NCI-H128 (cell line): ENCODE data around the gene RSAD1.
"Not testable (repeated sequence)": the region's sequence is repeated elsewhere in the genome, so short reads cannot be mapped to it uniquely, and the experiment has no call there.

Experiments
- DNase-seq: peaks from one replicate; lab custom pipeline; 2025; ENCODE audit not compliant: unreplicated experiment; lab: John Stamatoyannopoulos, UW

The RSAD1 gene

DNA sequence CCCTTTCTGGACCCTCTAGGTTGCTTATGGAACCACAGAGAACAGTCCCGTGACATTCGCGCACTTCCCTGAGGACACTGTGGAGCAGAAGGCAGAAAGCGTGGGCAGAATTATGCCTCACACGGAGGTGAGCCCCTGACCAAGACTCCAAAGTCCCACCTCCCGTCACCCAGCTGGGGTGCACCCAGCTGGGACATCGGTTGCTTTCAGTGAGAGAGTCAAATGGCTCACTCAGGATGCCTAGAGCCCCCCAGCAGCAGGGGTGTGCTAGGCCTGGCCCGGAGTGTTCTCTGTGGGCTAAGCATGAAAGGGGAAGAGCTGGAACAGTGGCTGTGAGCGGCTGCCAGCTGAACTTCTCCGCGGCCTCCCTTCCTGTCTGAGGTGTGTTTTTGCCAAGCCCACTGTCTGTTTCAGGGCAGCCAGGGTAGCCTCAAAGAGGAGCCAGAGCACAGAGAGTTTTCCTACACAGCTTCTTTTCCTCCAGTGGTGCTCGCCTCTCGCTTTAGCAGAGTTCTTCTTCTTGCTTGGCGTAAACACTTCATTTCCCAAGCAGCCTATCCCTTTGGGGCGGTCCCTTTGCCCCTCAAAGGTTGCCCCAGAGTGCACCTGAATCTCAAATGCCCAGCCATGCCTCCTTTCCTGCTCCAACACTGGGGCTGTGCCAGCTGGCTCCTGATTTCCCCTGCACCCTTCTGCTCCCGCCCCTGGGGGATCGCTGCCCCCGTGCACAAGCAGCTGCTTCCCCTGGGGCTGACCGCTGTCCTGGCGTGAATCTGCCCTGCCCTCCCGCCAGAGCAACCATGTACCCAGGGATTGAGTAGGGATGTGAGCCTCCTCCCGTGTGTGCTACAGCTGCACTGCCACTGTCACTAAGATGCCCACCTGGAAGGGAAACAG, 7.4 kb upstream of the RSAD1 start:
- no peak for DNase-seq

DNA sequence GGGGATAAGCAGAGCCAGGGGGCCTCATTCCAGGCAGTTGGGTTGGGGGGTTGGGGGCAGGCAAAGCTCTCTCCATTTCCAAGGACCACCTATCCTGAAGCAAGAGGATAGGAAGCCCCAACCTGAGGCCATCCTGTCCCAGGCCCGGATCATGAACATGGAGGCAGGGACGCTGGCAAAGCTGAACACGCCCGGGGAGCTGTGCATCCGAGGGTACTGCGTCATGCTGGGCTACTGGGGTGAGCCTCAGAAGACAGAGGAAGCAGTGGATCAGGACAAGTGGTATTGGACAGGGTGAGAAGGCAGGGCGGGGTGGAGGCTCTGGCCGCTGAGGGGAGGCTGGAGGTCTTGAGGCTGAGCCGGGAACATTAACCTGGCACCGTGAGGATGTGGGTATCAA, 6.4 kb upstream of the RSAD1 start:
- DNase-seq, result no peak

DNA sequence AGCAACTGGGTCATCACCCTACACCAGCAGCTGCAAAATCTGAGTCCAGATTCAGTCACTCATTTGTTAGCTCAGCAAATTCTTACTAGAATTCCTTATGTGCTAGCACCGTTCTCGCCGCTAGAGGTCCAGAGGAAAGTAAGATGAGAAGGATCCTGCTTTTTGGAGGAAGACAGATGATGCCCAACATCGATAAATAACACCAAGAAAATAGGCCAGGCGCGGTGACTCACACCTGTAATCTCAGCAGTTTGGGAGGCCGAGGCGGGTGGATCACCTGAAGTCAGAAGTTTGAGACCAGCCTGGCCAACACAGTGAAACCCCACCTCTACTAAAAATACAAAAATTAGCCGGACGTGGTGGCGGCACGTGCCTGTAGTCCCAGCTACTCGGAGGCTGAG, 5.9 kb upstream of the RSAD1 start:
- DNase-seq, result not testable (repeated sequence)

DNA sequence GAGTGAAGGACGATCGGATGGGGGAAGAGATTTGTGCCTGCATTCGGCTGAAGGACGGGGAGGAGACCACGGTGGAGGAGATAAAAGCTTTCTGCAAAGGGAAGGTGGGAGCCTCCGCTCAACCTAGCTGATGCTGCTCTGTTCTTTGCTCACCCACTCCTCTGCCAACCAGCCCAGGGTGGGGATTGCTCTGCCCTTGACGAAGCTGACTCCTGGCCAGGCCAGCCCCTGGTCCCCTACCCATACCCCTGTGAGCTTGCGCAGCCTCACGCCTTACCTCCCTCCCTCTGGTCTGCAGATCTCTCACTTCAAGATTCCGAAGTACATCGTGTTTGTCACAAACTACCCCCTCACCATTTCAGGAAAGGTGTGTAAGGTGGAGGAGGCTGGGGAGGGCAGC, 4.8 kb upstream of the RSAD1 start:
- DNase-seq, result no peak

DNA sequence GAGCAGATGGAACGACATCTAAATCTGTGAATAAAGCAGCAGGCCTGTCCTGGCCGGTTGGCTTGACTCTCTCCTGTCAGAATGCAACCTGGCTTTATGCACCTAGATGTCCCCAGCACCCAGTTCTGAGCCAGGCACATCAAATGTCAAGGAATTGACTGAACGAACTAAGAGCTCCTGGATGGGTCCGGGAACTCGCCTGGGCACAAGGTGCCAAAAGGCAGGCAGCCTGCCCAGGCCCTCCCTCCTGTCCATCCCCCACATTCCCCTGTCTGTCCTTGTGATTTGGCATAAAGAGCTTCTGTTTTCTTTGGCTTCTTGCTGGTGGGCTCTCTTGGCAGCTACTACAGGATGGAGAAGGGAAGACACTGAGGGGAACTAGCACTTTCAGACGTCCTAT, 4.1 kb upstream of the RSAD1 start:
- DNase-seq, result no peak

DNA sequence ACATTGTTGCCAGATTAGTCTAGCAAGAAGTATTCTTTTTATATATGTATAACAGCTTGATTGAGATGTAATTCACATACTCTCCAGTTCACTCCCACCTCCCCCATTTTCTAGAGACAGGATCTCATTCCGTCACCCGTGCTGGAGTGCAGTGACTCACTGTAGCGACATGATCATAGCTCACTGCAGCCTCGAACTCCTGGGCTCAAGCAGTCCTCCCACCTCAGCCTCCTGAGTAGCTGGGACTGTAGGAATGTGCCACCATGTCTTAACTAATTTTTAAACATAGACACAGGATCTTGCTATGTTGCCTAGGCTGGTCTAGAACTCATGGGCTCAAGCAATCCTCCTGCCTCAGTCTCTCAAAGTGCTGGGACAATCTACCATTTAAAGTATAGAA, 3.3 kb upstream of the RSAD1 start:
- no peak for DNase-seq

DNA sequence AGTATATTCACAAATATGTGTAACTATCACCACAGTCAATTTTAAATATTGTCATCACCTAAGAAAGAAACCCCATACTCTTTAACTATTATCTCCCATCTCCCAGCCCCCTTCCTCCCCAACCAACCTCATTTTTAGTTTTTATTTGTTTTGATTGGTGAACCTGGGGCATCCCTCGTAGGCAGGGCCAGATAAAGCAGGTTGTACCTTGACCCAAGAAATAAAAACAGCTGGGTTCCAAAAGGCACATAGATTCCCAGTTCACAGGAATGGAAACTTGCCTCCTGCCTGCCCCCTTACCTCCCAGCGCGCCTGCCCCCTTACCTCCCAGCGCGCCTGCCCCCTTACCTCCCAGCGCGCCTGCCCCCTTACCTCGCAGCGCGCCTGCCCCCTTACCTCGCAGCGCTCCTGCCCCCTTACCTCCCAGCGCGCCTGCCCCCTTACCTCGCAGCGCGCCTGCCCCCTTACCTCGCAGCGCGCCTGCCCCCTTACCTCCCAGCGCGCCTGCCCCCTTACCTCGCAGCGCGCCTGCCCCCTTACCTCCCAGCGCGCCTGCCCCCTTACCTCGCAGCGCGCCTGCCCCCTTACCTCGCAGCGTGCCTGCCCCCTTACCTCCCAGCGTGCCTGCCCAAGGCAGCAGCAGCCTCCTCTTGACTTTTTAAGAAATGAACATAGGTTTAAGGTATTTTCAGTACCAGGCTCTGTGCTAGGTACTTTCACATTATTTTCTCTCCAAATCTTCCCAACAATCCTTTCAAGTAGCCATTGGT, 2.7 kb upstream of the RSAD1 start:
- not testable (repeated sequence) for DNase-seq

DNA sequence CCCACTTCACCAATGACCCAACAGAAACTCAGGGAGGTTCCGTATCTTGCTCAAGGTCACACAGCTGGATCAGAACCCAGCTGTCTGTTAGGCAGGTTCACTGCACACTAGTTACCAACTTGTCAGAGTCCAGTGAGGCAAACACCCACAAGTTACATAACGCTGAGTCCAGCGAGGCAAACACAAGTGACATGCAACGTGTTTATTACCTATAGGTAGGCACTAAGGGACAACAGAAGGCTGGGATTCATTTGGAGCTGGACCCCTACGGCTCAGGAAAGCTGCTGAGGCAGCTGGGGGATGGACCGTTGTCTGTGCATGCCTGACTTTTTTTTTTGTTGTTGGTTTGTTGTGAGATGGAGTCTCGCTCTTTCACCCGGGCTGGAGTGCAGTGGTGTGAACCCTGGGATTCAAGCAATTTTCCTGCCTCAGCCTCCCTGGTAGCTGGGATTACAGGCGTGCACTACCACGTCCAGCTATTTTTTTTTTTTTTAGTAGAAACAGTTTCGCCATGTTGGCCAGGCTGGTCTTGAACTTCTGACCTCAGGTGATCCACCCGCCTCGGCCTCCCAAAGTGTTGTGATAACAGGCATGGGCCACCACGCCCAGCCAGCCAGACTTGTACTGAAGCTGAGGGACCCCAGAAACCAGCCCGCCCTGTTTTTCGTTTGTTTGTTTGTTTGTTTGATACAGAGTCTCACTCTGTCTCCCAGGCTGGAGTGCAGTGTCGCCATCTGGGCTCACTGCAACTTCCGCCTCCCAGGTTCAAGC, 1.9 kb upstream of the RSAD1 start:
- DNase-seq, result no peak

DNA sequence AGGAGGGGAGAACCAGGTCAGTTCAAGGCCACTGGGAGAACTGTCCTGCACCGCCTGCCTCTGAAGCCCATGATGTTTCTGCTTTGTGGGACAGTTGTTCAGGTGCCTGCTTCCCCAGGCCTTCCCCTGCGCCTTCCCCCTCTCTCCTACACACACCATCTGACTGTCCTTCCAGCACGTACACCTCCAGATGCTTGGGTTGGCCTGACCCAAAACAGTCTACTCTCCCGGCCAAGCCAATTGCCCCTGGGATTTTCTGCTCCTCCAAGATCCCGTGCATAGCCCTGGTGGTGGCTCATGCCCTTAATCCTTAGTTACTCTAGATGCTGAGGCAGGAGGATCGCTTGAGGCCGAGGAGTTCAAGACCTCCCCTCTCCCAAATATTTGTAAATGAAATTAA, 684 bp upstream of the RSAD1 start:
- no peak for DNase-seq

DNA sequence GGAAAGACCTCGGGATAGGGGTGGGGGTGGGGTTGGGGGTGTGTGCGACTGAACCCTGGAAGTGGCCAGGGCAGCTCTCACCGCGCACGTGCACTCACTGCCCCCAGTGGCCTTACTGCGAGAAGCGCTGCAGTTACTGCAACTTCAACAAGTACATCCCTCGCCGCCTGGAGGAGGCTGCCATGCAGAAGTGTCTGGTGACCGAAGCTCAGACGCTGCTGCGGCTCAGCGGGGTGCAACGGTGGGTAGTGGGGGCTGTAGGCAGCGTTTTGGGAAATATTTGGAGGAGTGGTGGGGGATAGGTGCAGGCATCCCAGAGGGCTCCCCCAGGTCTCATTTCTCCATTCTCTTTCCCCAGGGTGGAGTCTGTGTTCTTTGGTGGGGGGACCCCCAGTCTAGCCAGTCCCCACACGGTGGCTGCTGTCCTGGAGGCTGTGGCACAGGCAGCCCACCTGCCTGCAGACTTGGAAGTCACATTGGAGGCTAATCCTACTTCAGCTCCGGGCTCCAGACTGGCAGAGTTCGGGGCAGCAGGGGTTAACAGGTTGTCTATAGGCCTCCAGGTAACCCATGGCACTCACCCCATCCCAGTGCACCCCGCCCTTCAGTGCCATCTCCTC, 972 bp downstream of the RSAD1 start:
- peak; percentile 20 for DNase-seq

DNA sequence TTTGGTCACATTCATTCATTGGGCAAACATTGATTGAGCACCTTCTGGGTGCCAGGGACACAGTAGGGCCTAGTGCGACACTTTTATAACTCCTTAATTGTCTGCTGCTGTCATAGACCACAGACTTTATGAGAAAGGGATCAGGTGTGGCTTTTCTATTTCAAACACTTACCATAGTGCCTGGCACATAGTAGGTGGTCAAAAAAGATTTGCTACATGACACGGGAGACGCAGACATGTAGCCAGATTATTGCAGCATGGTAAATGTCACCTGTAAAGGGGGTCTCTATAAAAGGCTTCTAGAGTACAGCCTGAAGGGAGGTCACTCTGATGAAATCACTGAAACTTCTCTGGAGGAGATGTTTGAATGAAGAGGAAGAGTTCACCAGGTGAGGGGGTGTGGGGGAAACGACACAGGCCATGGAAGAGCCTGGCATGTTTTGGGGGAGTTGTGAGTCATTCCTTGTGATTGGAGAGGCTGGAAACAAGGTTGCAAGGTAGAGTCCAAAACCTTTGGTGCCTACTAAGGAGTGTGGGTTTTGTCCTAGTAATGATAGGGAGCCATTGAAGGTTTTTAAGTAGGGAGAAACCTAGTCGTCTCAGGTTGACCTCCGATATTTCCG, 1.6 kb downstream of the RSAD1 start:
- DNase-seq, result no peak

DNA sequence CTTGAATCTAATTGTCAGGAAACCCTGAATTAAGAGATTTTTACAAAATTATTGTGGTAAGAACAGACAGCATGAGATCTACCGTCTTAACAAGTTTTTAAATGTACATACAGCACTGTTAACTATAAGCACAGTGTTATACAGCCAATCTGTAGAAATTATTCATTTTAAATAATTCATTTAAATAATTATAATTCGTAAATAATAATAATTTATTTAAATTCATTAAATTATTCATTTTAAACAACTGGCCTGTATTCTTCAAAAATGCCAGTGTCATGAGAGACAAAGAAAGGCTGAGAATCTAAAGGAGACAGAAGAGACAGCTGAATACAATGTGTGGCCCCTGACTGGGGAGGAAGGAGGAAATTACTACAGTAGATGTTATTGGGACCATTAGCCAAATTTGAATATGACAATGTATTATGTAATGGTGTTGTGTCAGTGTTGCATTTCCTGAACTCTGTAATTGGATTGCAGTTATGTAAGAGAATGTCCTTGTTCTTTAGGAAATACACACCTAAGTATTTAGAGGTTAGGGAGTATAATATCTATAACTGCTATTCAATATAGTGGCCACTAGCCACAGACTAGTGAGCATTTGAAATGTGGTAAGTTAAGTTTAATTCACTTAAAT, 2.3 kb downstream of the RSAD1 start:
- DNase-seq, result no peak

DNA sequence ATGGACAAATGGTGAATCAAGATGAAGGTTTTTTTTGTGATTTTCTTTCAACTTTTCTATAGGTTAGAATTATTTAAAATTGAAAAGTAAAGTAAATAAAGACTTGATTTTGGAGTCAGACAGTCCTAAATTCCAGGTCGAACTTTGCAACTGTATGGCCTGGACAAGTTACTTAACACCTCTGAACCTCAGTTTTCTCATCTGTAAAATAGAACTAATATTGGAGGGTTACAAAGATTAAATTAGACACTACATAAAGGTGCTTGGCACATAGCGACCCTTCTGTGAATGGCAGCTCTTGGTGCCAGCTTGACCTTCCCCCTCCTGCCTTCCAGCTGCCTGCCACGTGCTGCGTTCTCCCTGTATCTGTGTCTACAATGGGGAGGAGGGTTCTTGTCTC, 3.0 kb downstream of the RSAD1 start:
- no peak for DNase-seq

DNA sequence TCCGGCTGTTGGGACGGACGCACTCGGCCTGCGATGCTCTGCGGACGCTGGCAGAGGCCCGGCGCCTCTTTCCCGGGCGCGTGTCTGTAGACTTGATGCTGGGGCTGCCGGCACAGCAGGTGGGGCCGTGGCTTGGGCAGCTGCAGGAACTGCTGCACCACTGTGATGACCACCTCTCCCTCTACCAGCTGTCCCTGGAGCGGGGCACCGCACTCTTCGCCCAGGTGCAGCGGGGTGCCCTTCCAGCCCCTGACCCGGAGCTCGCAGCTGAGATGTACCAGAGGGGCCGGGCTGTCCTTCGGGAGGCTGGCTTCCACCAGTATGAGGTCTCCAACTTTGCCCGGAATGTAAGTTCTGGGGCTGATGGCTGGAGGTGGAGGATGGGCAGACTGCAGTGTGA, 3.5 kb downstream of the RSAD1 start:
- no peak for DNase-seq

DNA sequence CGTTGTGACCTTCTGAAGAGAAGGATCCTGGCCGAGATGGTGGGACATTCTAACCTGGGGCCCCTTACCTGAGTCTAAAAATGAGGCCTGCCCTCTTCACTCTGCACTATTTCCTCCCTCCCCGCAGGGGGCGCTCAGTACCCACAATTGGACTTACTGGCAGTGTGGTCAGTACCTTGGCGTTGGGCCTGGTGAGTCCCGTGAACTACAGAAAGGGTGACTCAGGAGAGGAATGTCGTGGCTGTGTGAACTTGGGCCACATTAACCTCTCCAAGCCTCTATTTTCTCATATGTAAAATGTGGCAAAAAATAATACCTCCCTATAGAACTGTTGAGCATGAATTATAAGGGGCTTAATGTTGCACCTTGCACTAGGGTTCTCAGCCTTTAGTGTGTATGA, 3.9 kb downstream of the RSAD1 start:
- peak; percentile 17 for DNase-seq

DNA sequence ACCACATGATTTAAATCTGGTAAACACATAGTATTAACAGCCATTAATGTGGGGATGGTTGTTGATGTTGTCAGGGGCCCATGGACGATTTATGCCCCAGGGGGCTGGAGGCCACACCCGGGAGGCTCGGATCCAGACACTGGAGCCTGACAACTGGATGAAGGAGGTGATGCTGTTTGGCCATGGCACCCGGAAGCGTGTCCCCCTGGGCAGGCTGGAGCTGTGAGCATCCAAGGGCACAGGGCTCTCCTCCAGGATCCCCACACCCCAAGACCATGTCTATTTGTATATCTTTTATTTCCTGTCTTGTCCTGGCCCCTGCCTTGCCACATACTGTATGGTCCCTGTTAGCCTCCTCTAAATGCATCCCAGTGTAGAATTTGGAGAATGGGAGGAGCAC, 4.6 kb downstream of the RSAD1 start:
- no peak for DNase-seq

DNA sequence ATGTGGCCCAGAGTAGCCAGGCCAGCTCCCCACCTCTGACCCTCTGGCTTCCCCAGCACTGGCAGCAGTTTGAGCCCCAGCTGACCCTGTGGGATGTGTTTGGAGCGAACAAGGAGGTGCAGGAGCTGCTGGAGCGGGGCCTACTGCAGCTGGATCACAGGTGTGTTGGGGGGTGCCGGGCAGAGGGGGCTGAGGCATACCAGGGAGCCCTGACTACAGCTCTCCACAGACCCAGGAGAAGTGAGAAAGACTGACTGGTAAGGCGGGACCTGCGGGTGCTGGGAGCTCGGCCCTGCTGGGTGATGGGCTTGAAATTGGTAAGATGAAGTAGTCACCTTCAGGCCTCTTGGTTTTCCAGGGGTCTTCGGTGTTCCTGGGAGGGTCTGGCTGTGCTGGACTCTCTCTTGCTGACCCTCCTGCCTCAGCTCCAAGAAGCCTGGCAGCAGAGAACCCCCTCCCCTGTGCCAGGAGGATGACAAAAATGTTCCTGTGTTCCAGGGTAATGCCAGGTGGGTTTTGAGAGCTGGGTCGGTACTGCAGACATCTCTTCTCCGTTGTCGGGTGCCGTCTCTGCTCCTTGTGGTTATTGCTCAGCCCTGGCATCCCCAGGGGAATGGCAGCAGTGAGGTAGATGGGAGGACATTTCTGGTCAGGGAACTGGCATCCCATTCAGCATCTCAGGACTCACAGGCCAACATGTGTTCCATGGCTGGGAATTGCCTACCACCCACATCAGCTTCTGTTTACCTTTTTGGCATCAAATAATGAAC, 5.9 kb downstream of the RSAD1 start:
- DNase-seq, result no peak

DNA sequence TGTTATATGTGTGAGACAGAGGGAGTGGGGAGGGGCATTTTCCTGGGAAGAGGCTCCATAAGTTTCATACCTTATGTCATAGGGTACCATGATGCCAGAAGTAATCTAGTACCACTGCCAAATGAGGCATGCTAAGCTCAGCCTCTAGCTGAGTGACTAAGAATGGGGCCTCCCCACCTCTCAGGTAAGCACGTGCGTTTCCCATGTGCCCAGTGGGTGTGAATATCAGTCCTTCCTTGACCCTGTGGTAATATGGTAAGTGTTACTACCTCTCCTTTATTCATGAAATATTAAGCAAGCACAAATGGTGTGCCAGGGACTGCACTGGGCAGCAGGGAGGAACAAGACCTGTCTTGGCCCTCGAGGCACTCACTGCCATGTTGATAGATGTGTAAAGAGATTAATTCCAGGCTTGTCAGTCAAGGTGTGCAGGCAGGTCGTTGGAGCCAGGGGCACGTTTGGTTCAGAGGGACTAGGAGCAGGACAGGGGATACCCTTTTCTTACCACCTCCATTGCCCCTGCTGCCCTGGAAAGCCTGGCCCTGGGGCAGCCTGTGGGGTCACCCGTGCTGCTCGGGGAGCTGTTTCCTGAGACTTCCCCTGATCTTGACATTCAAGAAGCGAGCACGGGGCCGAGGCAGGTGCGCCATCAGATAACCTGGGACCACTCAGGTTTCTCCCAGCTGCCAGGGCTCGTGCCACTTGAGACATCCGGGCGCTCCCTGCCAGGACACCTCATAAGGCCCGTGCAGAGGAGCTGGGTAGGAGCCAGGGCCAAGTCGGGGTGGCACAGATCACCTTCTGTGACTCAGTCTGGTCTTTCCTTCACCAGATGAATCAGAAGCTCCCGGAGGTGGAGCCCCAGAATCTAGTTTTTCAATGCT, 8.8 kb downstream of the RSAD1 start:
- DNase-seq, result no peak

DNA sequence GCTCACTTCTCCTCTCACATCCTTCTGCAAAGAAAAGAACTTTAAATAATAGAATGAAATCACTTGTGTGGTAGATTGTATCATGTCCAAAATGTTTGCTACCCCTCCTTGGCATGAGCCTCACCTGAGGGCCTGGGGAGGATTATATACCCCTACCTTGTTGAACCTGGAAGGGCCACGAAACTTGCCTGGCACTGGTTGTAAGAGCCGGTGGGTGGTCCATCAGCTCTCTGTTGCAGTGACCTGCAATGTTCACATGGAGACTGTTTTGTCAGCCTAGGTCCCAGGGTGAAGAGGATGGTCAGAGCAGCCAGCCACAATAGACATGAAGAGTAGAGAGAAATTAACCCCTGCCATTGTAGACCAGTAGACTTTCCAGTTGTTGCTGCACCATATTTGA, 10.2 kb downstream of the RSAD1 start:
- no peak for DNase-seq
